ENCODE results near the gene CCDC97.
A peak's percentile ranks its signal among the peaks of the same experiment; 100 is the strongest.

CCDC97 gene

GRCh38 chr19:41298348-41298964 lies 11.5 kb upstream of the CCDC97 start:
- TF ChIP-seq EZH2phosphoT487 (IDR thresholded peaks at IDR 0.05; ENCODE audit: borderline replicate concordance, low read length) = no peak
- TF ChIP-seq CTCF (IDR thresholded peaks at IDR 0.05; ENCODE audit: low read depth, low read length, poor library complexity, severe bottlenecking) = no peak
- Histone ChIP-seq H4K20me1 (ENCODE audit: control insufficient read depth, insufficient read depth, low read depth, low read length) (no peaks in the 10 kb centered on the region), H3K9me3 (ENCODE audit: control insufficient read depth, insufficient read depth, low read length) (no peaks in the 10 kb centered on the region), H3K4me3 (ENCODE audit: low read length) (no peak overlapping the region), H3F3A (ENCODE audit: control insufficient read depth, insufficient read depth) (peaks cover 9% of the 10 kb centered on the region), H3K9me2 (replicated peaks; ENCODE audit: control insufficient read depth, low read length) (no peaks in the 10 kb centered on the region), H3K4me1 (ENCODE audit: control insufficient read depth, low read length) (peaks cover 90% of the 10 kb centered on the region), H3K27ac (ENCODE audit: low read depth, low read length) (peak overlapping the region; percentile 52), H3K36me3 (ENCODE audit: control insufficient read depth, low read length) (peaks cover 100% of the 10 kb centered on the region), H3K4me2 (ENCODE audit: low read length) (0 out of 2 replicates have a peak overlapping the region, but pooled peaks have one; percentile 27), H3K79me2 (ENCODE audit: control insufficient read depth, low read length) (peaks cover 21% of the 10 kb centered on the region), H3K27me3 (ENCODE audit: control insufficient read depth, low read length) (no peaks in the 10 kb centered on the region)

GRCh38 chr19:41299046-41299754 lies 10.8 kb upstream of the CCDC97 start:
- no peak for TF ChIP-seq CTCF (IDR thresholded peaks at IDR 0.05; ENCODE audit: low read depth, low read length, poor library complexity, severe bottlenecking)
- TF ChIP-seq EZH2phosphoT487 (IDR thresholded peaks at IDR 0.05; ENCODE audit: borderline replicate concordance, low read length) = no peak
- Histone ChIP-seq H4K20me1 (ENCODE audit: control insufficient read depth, insufficient read depth, low read depth, low read length) (no peaks in the 10 kb centered on the region), H3K79me2 (ENCODE audit: control insufficient read depth, low read length) (peaks cover 20% of the 10 kb centered on the region), H3F3A (ENCODE audit: control insufficient read depth, insufficient read depth) (peaks cover 9% of the 10 kb centered on the region), H3K9me2 (replicated peaks; ENCODE audit: control insufficient read depth, low read length) (no peaks in the 10 kb centered on the region), H3K27me3 (ENCODE audit: control insufficient read depth, low read length) (no peaks in the 10 kb centered on the region), H3K27ac (ENCODE audit: low read depth, low read length) (0 out of 2 replicates have a peak overlapping the region, but pooled peaks have one; percentile 0), H3K4me3 (ENCODE audit: low read length) (no peak overlapping the region), H3K4me2 (ENCODE audit: low read length) (no peak overlapping the region), H3K9me3 (ENCODE audit: control insufficient read depth, insufficient read depth, low read length) (no peaks in the 10 kb centered on the region), H3K4me1 (ENCODE audit: control insufficient read depth, low read length) (peaks cover 87% of the 10 kb centered on the region), H3K36me3 (ENCODE audit: control insufficient read depth, low read length) (peaks cover 100% of the 10 kb centered on the region)

- Histone ChIP-seq H3K36me3 (ENCODE audit: control insufficient read depth, low read length) (peaks cover 100% of the 10 kb centered on the region), H3K9me3 (ENCODE audit: control insufficient read depth, insufficient read depth, low read length) (no peaks in the 10 kb centered on the region), H3K4me1 (ENCODE audit: control insufficient read depth, low read length) (peaks cover 83% of the 10 kb centered on the region), H3K4me3 (ENCODE audit: low read length) (no peak overlapping the region), H3K9me2 (replicated peaks; ENCODE audit: control insufficient read depth, low read length) (no peaks in the 10 kb centered on the region), H3K27me3 (ENCODE audit: control insufficient read depth, low read length) (no peaks in the 10 kb centered on the region), H3K27ac (ENCODE audit: low read depth, low read length) (0 out of 2 replicates have a peak overlapping the region, but pooled peaks have one; percentile 0), H3K79me2 (ENCODE audit: control insufficient read depth, low read length) (peaks cover 20% of the 10 kb centered on the region), H4K20me1 (ENCODE audit: control insufficient read depth, insufficient read depth, low read depth, low read length) (no peaks in the 10 kb centered on the region), H3F3A (ENCODE audit: control insufficient read depth, insufficient read depth) (peaks cover 9% of the 10 kb centered on the region), H3K4me2 (ENCODE audit: low read length) (no peak overlapping the region)
- TF ChIP-seq CTCF (IDR thresholded peaks at IDR 0.05; ENCODE audit: low read depth, low read length, poor library complexity, severe bottlenecking) = no peak
- no peak for TF ChIP-seq EZH2phosphoT487 (IDR thresholded peaks at IDR 0.05; ENCODE audit: borderline replicate concordance, low read length)
Observed at GRCh38 chr19:41299755-41300089, 10.2 kb upstream of the CCDC97 start.

Measured in DOHH2 (cell line).